ENCODE data around the gene AHCYL1.

- TF ChIP-seq, protein P1, sequence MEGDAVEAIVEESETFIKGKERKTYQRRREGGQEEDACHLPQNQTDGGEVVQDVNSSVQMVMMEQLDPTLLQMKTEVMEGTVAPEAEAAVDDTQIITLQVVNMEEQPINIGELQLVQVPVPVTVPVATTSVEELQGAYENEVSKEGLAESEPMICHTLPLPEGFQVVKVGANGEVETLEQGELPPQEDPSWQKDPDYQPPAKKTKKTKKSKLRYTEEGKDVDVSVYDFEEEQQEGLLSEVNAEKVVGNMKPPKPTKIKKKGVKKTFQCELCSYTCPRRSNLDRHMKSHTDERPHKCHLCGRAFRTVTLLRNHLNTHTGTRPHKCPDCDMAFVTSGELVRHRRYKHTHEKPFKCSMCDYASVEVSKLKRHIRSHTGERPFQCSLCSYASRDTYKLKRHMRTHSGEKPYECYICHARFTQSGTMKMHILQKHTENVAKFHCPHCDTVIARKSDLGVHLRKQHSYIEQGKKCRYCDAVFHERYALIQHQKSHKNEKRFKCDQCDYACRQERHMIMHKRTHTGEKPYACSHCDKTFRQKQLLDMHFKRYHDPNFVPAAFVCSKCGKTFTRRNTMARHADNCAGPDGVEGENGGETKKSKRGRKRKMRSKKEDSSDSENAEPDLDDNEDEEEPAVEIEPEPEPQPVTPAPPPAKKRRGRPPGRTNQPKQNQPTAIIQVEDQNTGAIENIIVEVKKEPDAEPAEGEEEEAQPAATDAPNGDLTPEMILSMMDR (IDR thresholded peaks at IDR 0.05; ENCODE audit: poor library complexity) = no peak
- TF ChIP-seq EZH2 (IDR thresholded peaks at IDR 0.05; ENCODE audit: borderline replicate concordance) = no peak
These were observed 27.7 kb downstream of the AHCYL1 start for GRCh38 chr1:110012100-110012780.

Data from hepatocyte (in vitro differentiated cells).